Transverse colon (tissue), 4 donors: ENCODE measurements around the gene RPL4. TPM values are rescaled to one million over a fixed set of nuclear protein-coding genes. Genes with fewer than 3 reads are reported as not detected.
"Not testable (repeated sequence)": the region's sequence is repeated elsewhere in the genome, so short reads cannot be mapped to it uniquely, and the experiment has no call there.

Experiments
- DNase-seq: peaks from one replicate; pipeline ENCODE4 v3.0.0-alpha.2; 2019
- H3K27ac ChIP-seq, 4 donors: fragments of 200-600 bp; sonication (generic); 2 replicates each; pipeline ENCODE4 v1.5.1; 2016 to 2018; ENCODE audit warnings: inconsistent platforms in 4 of 4
- H3K27me3 ChIP-seq: fragments of 200-600 bp; sonication (generic); 2 replicates; pipeline ENCODE4 v1.5.1; 2017; ENCODE audit warnings: inconsistent platforms
- H3K36me3 ChIP-seq, 4 donors: fragments of 200-600 bp; sonication (generic); 2 replicates each; pipeline ENCODE4 v1.5.1; 2017 to 2019; ENCODE audit warnings: inconsistent platforms in 4 of 4
- H3K4me1 ChIP-seq, 4 donors: fragments of 200-600 bp; sonication (generic); 2 replicates each; pipeline ENCODE4 v1.5.1; 2017 to 2020; ENCODE audit warnings: inconsistent platforms in 4 of 4
- H3K4me3 ChIP-seq, 4 donors: fragments of 200-600 bp; sonication (generic); 1 replicate in 1 of 4; 2 replicates in 3 of 4; pipeline versions ENCODE4 v1.5.1 to v1.6.1; 2017 to 2019; ENCODE audit warnings: inconsistent platforms in 4 of 4
- H3K9me3 ChIP-seq, 2 donors: fragments of 200-600 bp; sonication (generic); 2 replicates each; pipeline ENCODE4 v1.5.1; 2017 to 2019; ENCODE audit warnings: inconsistent platforms in 2 of 2
- EP300 ChIP-seq: sonication (generic); formaldehyde crosslinking; IDR thresholded peaks from one replicate; pipeline ENCODE4 v1.6.1; 2017; ENCODE audit warnings: antibody characterized with exemption, low read depth
- POLR2A ChIP-seq: fragments of 450-650 bp; IDR thresholded peaks from one replicate; pipeline ENCODE4 v1.6.1; 2016; ENCODE audit warnings: antibody characterized with exemption, mild to moderate bottlenecking, moderate library complexity
- POLR2AphosphoS5 ChIP-seq, 3 donors: sonication (generic); formaldehyde crosslinking; IDR thresholded peaks; one replicate each; pipeline ENCODE4 v1.6.1; 2016; ENCODE audit warnings: antibody characterized with exemption in 3 of 3
- WGBS, 2 donors: methylation state at CpG; one replicate each; pipeline ENCODE4 v1.1.5; 2018; ENCODE audit warnings: low coverage in 1 of 2; 5-methylcytosine and 5-hydroxymethylcytosine counted together
- in situ Hi-C, 4 donors: fragments of 200-750 bp; cut with MboI; loops; one replicate each; pipeline versions ENCODE4 v1.15.0 to v1.15.1; 2017; ENCODE audit warnings: low sequenced_read_pairs in 3 of 4, low pct_ligation_motif_present in 1 of 4, low pct_unique_long_range_greater_than_20kb in 1 of 4
- intact Hi-C: fragments of 100-400 bp; cut with DNase I; formaldehyde crosslinking; loops from one replicate; pipeline ENCODE4 v1.15.1; 2023; ENCODE audit warnings: low total_unique reads
- total RNA-seq, 4 donors: library from RNA; depleted of rRNA; stranded (reverse); fragments of >200 nt; gene quantifications; one replicate each; pipeline ENCODE4 v1.1.0, GENCODE V29; 2016
- TF ChIP-seq, protein P1 (sequence below), 5 experiments: fragments of 200-600 bp in 3 of 5; fragments of 450-650 bp in 2 of 5; sonication (generic) in 3 of 5; IDR thresholded peaks; 1 replicate in 2 of 5; 2 replicates in 3 of 5; pipeline ENCODE4 v1.5.1; 2016 to 2017; ENCODE audit warnings: antibody characterized with exemption in 5 of 5, inconsistent platforms in 3 of 5, mild to moderate bottlenecking in 2 of 5, moderate library complexity in 1 of 5

The RPL4 gene
- total RNA-seq, 4 donors from 2014 or later = 1,084 to 1,586 (median 1,392) TPM

GRCh38 chr15:66476535-66476934, 28.1 kb downstream of the RPL4 start:
- in situ Hi-C loops (loop anchor here in 1 of 4 donors (25.0 kb wide), 1 partner anchor 89 kb away; the partner anchor contains the start of gene MAP2K1), intact Hi-C loops (no loop called here)
- Histone ChIP-seq H3K27ac (no peak overlapping the region), H3K27me3 (no peaks in the 10 kb centered on the region), H3K4me1 (no peaks in the 10 kb centered on the region), H3K36me3 (peaks cover 0 to 4% (median 0%) of the 10 kb centered on the region in 4 donors), H3K4me3 (no peak overlapping the region), H3K9me3 (no peaks in the 10 kb centered on the region)
- no peak for TF ChIP-seq EP300
- TF ChIP-seq, protein P1, sequence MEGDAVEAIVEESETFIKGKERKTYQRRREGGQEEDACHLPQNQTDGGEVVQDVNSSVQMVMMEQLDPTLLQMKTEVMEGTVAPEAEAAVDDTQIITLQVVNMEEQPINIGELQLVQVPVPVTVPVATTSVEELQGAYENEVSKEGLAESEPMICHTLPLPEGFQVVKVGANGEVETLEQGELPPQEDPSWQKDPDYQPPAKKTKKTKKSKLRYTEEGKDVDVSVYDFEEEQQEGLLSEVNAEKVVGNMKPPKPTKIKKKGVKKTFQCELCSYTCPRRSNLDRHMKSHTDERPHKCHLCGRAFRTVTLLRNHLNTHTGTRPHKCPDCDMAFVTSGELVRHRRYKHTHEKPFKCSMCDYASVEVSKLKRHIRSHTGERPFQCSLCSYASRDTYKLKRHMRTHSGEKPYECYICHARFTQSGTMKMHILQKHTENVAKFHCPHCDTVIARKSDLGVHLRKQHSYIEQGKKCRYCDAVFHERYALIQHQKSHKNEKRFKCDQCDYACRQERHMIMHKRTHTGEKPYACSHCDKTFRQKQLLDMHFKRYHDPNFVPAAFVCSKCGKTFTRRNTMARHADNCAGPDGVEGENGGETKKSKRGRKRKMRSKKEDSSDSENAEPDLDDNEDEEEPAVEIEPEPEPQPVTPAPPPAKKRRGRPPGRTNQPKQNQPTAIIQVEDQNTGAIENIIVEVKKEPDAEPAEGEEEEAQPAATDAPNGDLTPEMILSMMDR (IDR thresholded peaks at IDR 0.05) = no peak
- TF ChIP-seq POLR2AphosphoS5 (IDR thresholded peaks at IDR 0.05) = no peak
- no peak for TF ChIP-seq POLR2A
- 88 to 94% methylated on average over 2 to 4 of the region's 4 CpGs for WGBS, 2 donors
- no peak for DNase-seq

- intact Hi-C loops = no loop called here
- no peaks in the 10 kb centered on the region for H3K36me3 ChIP-seq
- WGBS, 2 donors = 87 to 98% methylated on average over 3 of the region's 3 CpGs
- DNase-seq = no peak
- TF ChIP-seq POLR2AphosphoS5 (IDR thresholded peaks at IDR 0.05) (no peak), POLR2A (no peak)
- in situ Hi-C loops = loop anchor here in 1 of 4 donors (25.0 kb wide), 1 partner anchor 88 kb away; the partner anchor contains the start of gene MAP2K1
- H3K9me3 ChIP-seq = no peaks in the 10 kb centered on the region
- no peaks in the 10 kb centered on the region for H3K27me3 ChIP-seq
- H3K4me1 ChIP-seq = no peaks in the 10 kb centered on the region
- no peak overlapping the region for H3K4me3 ChIP-seq
- no peak overlapping the region for H3K27ac ChIP-seq
Observed at GRCh38 chr15:66474963-66475362, 29.7 kb downstream of the RPL4 start.

GRCh38 chr15:66474135-66474534, 30.5 kb downstream of the RPL4 start:
- Histone ChIP-seq H3K4me3 (no peak overlapping the region), H3K36me3 (no peaks in the 10 kb centered on the region), H3K9me3 (no peaks in the 10 kb centered on the region), H3K4me1 (no peaks in the 10 kb centered on the region), H3K27ac (no peak overlapping the region), H3K27me3 (no peaks in the 10 kb centered on the region)
- 90% methylated on average over 2 of the region's 2 CpGs; no CpG with 5 or more reads in 1 of the 2 donors for WGBS, 2 donors
- no peak for TF ChIP-seq EP300
- TF ChIP-seq, protein P1 (IDR thresholded peaks at IDR 0.05) = no peak
- no peak for TF ChIP-seq POLR2AphosphoS5 (IDR thresholded peaks at IDR 0.05)
- no peak for TF ChIP-seq POLR2A
- no peak for DNase-seq
- intact Hi-C loops = no loop called here
- in situ Hi-C loops = no loop called here

- TF ChIP-seq POLR2AphosphoS5 (IDR thresholded peaks at IDR 0.05) (no peak), POLR2A (no peak), EP300 (no peak)
- TF ChIP-seq, protein P1 (IDR thresholded peaks at IDR 0.05) = no peak
- intact Hi-C loops = no loop called here
- in situ Hi-C loops = no loop called here
- Histone ChIP-seq H3K9me3 (no peaks in the 10 kb centered on the region), H3K27me3 (no peaks in the 10 kb centered on the region), H3K4me3 (no peak overlapping the region), H3K36me3 (no peaks in the 10 kb centered on the region), H3K27ac (no peak overlapping the region), H3K4me1 (no peaks in the 10 kb centered on the region)
- DNase-seq = peak; percentile 11
- 59 to 100% methylated on average over 1 to 8 of the region's 8 CpGs for WGBS, 2 donors
Observed at GRCh38 chr15:66472176-66472999, 32.3 kb downstream of the RPL4 start.

GRCh38 chr15:66470825-66471224, 33.8 kb downstream of the RPL4 start:
- in situ Hi-C loops, H3K27ac ChIP-seq, H3K9me3 ChIP-seq, H3K4me3 ChIP-seq, H3K27me3 ChIP-seq, intact Hi-C loops, H3K36me3 ChIP-seq, H3K4me1 ChIP-seq, DNase-seq: not testable (repeated sequence)
- WGBS, 2 donors = 89 to 94% methylated on average over 3 to 4 of the region's 4 CpGs

- DNase-seq, H3K9me3 ChIP-seq, intact Hi-C loops, H3K4me1 ChIP-seq, H3K36me3 ChIP-seq, H3K4me3 ChIP-seq, H3K27me3 ChIP-seq, H3K27ac ChIP-seq, in situ Hi-C loops: not testable (repeated sequence)
- WGBS, 2 donors = 98 to 100% methylated on average over 9 to 11 of the region's 11 CpGs
Observed at GRCh38 chr15:66467162-66468040, 37.3 kb downstream of the RPL4 start.

- in situ Hi-C loops, H3K4me1 ChIP-seq, H3K36me3 ChIP-seq, H3K27ac ChIP-seq, intact Hi-C loops, DNase-seq, H3K4me3 ChIP-seq, H3K9me3 ChIP-seq, H3K27me3 ChIP-seq: not testable (repeated sequence)
- WGBS, 2 donors = 90 to 94% methylated on average over 5 to 6 of the region's 6 CpGs
Observed at GRCh38 chr15:66465294-66465693, 39.4 kb downstream of the RPL4 start.
